Breast epithelium (tissue), 4 donors: ENCODE data around the gene KCNK7. TPM values are rescaled to one million over a fixed set of nuclear protein-coding genes. Genes with fewer than 3 reads are reported as not detected.

ENCODE experiments used
- DNase-seq, 2 donors: peaks; one replicate each; pipeline ENCODE4 v3.0.0-alpha.2; 2019; ENCODE audit warnings: low spot score in 2 of 2
- H3K27ac ChIP-seq, 2 donors: fragments of 200-600 bp; sonication (generic) in 1 of 2; one replicate each; pipeline ENCODE4 v1.5.1; 2016 to 2019; ENCODE audit warnings: mild to moderate bottlenecking in 1 of 2
- H3K27me3 ChIP-seq, 2 donors: fragments of 200-600 bp; sonication (generic) in 1 of 2; one replicate each; pipeline versions ENCODE4 v1.5.1 to v1.6.0; 2017 to 2019; ENCODE audit warnings: control low read depth in 1 of 2, mild to moderate bottlenecking in 1 of 2
- H3K36me3 ChIP-seq: fragments of 200-600 bp; one replicate; pipeline ENCODE4 v1.5.1; 2019
- H3K4me1 ChIP-seq, 2 donors: fragments of 200-600 bp; sonication (generic); one replicate each; pipeline ENCODE4 v1.5.1; 2016 to 2019; ENCODE audit warnings: control low read depth in 1 of 2
- H3K4me3 ChIP-seq, 3 donors: fragments of 200-600 bp; sonication (generic); 1 replicate in 2 of 3; 2 replicates in 1 of 3; pipeline ENCODE4 v1.5.1; 2016 to 2019; ENCODE audit warnings: mild to moderate bottlenecking in 3 of 3, moderate library complexity in 2 of 3
- H3K9me3 ChIP-seq, 2 donors: fragments of 200-600 bp; sonication (generic) in 1 of 2; one replicate each; pipeline ENCODE4 v1.5.1; 2016 to 2019; ENCODE audit warnings: control low read depth in 1 of 2
- CTCF ChIP-seq, 3 donors: fragments of 450-650 bp; IDR thresholded peaks; one replicate each; pipeline ENCODE4 v1.5.1; 2016 to 2017; ENCODE audit warnings: antibody characterized with exemption in 3 of 3, mild to moderate bottlenecking in 3 of 3, moderate library complexity in 3 of 3
- POLR2A ChIP-seq: fragments of 450-650 bp; IDR thresholded peaks from one replicate; pipeline ENCODE4 v1.6.1; 2016; ENCODE audit warnings: antibody characterized with exemption, mild to moderate bottlenecking, moderate library complexity
- POLR2AphosphoS5 ChIP-seq, 3 donors: sonication (generic); formaldehyde crosslinking; IDR thresholded peaks; one replicate each; pipeline ENCODE4 v1.6.1; 2017; ENCODE audit warnings: antibody characterized with exemption in 3 of 3
- intact Hi-C: fragments of 100-400 bp; cut with DNase I; formaldehyde crosslinking; loops from one replicate; pipeline ENCODE4 v1.15.1; 2023; ENCODE audit warnings: low total_unique reads
- total RNA-seq, 3 donors: library from RNA; depleted of rRNA; stranded (reverse); fragments of >200 nt; gene quantifications; one replicate each; pipeline ENCODE4 v1.1.0, GENCODE V29; 2016

Gene KCNK7
- total RNA-seq, 3 donors from 2014 or later, result 0.33 to 2.2 (median 0.80) TPM

GRCh38 chr11:65625628-65626342 is 30.2 kb upstream of the KCNK7 start:
- intact Hi-C loops, result no loop called here
- no peaks in the 10 kb centered on the region for H3K4me1 ChIP-seq
- peaks cover 16% of the 10 kb centered on the region for H3K36me3 ChIP-seq
- H3K27ac ChIP-seq, result no peak overlapping the region
- no peak for DNase-seq
- no peaks in the 10 kb centered on the region for H3K9me3 ChIP-seq
- TF ChIP-seq CTCF (IDR thresholded peaks at IDR 0.05), result peak in 2 of 3 donors; percentile 14 to 46
- TF ChIP-seq POLR2AphosphoS5 (IDR thresholded peaks at IDR 0.05), result no peak
- TF ChIP-seq POLR2A, result no peak
- no peak overlapping the region for H3K4me3 ChIP-seq
- H3K27me3 ChIP-seq, result no peaks in the 10 kb centered on the region

GRCh38 chr11:65624931-65625627 is 29.5 kb upstream of the KCNK7 start:
- DNase-seq, result no peak
- Histone ChIP-seq H3K4me1 (no peaks in the 10 kb centered on the region), H3K4me3 (no peak overlapping the region), H3K27ac (no peak overlapping the region), H3K9me3 (no peaks in the 10 kb centered on the region), H3K36me3 (peaks cover 16% of the 10 kb centered on the region), H3K27me3 (no peaks in the 10 kb centered on the region)
- intact Hi-C loops, result no loop called here
- TF ChIP-seq CTCF (IDR thresholded peaks at IDR 0.05) (no peak), POLR2AphosphoS5 (IDR thresholded peaks at IDR 0.05) (no peak), POLR2A (no peak)

DNA sequence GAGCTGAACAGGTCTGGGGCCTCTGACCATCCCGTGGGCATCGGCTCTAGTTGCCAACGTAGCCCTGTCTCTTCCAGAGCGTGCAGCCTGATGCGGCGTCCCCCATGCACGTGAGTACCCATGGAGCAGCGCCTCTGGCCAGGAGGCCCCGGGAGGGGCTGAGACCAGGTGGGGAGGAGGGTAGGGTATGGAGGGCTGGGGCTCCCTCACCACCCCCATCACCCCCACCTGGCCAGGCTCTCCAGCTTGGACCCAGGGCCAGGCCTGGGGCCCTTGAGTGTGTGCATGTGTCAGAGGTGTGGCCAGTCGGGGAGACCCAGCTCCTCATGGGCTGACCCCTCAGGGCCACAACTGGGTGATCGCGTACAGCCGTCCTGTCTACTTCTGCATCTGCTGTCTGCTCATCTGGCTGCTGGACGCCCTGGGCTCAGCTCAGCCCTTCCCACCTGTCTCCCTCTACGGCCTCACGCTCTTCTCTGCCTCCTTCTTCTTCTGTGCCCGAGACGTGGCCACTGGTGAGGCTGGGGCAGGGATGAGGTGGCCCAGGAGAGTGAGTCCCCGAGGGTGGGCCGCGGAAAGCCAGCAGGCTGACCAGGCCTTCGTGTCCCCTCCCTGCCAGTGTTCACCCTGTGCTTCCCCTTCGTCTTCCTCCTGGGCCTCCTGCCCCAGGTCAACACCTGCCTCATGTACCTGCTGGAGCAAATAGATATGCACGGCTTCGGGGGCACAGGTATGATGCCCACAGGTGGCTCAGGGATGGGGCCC is 28.4 kb upstream of the KCNK7 start:
- intact Hi-C loops, result no loop called here
- peaks cover 11% of the 10 kb centered on the region for H3K36me3 ChIP-seq

DNA sequence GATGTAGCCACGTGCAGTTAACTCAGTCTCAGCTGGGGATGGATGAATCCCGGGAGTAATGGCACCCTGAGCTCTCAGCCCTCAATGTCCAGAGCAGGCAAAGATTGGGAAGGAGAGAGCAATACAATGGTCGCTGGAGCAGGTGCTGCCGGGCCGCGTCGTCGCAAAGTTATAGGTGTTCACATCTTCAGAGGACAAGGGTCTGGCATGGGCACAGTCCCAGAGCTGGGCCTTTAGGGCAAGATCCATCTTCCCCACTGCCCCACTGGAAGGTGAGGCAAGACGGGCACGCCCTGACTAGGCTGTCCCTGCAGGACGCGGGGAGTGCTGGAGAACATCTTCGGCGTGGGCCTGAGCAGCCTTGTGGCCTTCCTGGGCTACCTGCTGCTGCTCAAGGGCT is 27.6 kb upstream of the KCNK7 start:
- intact Hi-C loops, result no loop called here
- H3K4me1 ChIP-seq, result no peaks in the 10 kb centered on the region
- H3K9me3 ChIP-seq, result no peaks in the 10 kb centered on the region
- TF ChIP-seq CTCF (IDR thresholded peaks at IDR 0.05), result no peak
- TF ChIP-seq POLR2AphosphoS5 (IDR thresholded peaks at IDR 0.05), result no peak
- TF ChIP-seq POLR2A, result no peak
- H3K36me3 ChIP-seq, result peaks cover 8% of the 10 kb centered on the region
- H3K27me3 ChIP-seq, result no peaks in the 10 kb centered on the region
- H3K27ac ChIP-seq, result no peak overlapping the region
- no peak overlapping the region for H3K4me3 ChIP-seq
- DNase-seq, result no peak

More for the DNA sequence above, 28.4 kb upstream of the KCNK7 start:
- no peak for DNase-seq
- Histone ChIP-seq H3K27ac (no peak overlapping the region), H3K4me3 (no peak overlapping the region), H3K27me3 (no peaks in the 10 kb centered on the region), H3K4me1 (no peaks in the 10 kb centered on the region), H3K9me3 (no peaks in the 10 kb centered on the region)
- TF ChIP-seq POLR2A (no peak), POLR2AphosphoS5 (IDR thresholded peaks at IDR 0.05) (no peak), CTCF (IDR thresholded peaks at IDR 0.05) (no peak)
